Upper lobe of left lung (tissue), 6 donors: ENCODE data around the gene TSPAN32. TPM values are rescaled to one million over a fixed set of nuclear protein-coding genes. Genes with fewer than 3 reads are reported as not detected.
A peak's percentile ranks its signal among the peaks of the same experiment; 100 is the strongest.

Experiments used
- ATAC-seq, 2 donors: fragments of 200-7000 bp; cut with Tn5 transposase; one replicate each; pipeline ENCODE4 v1.9.1; 2022; ENCODE audit warnings: mild to moderate bottlenecking in 2 of 2, moderate library complexity in 2 of 2; ENCODE audit not compliant: low FRiP score in 2 of 2
- DNase-seq, 2 donors: peaks; one replicate each; pipeline ENCODE4 v3.0.0-alpha.2; 2019 to 2020
- H3K27ac ChIP-seq, 4 donors: fragments of 200-600 bp; sonication (generic); one replicate each; pipeline ENCODE4 v1.5.1; 2016 to 2019
- H3K27me3 ChIP-seq, 4 donors: fragments of 200-600 bp; sonication (generic); one replicate each; pipeline ENCODE4 v1.5.1; 2017 to 2019
- H3K36me3 ChIP-seq, 4 donors: fragments of 200-600 bp; sonication (generic); one replicate each; pipeline ENCODE4 v1.5.1; 2016 to 2019
- H3K4me1 ChIP-seq, 4 donors: fragments of 200-600 bp; sonication (generic); one replicate each; pipeline ENCODE4 v1.5.1; 2018 to 2019
- H3K4me3 ChIP-seq, 4 donors: fragments of 200-600 bp; sonication (generic); one replicate each; pipeline ENCODE4 v1.5.1; 2017 to 2019; ENCODE audit warnings: mild to moderate bottlenecking in 2 of 4, moderate library complexity in 1 of 4
- H3K9me3 ChIP-seq, 4 donors: fragments of 200-600 bp; sonication (generic); one replicate each; pipeline ENCODE4 v1.5.1; 2018 to 2019
- EP300 ChIP-seq, 4 donors: sonication (generic); formaldehyde crosslinking; IDR thresholded peaks; one replicate each; pipeline ENCODE4 v1.5.1; 2017; ENCODE audit warnings: antibody characterized with exemption in 4 of 4, control low read depth in 2 of 4
- POLR2A ChIP-seq, 4 donors: fragments of 450-650 bp; IDR thresholded peaks; one replicate each; pipeline ENCODE4 v1.5.1; 2016 to 2017; ENCODE audit warnings: antibody characterized with exemption in 4 of 4, mild to moderate bottlenecking in 2 of 4
- POLR2AphosphoS5 ChIP-seq, 2 donors: sonication (generic); formaldehyde crosslinking; IDR thresholded peaks; one replicate each; pipeline ENCODE4 v1.5.1; 2017; ENCODE audit warnings: antibody characterized with exemption in 2 of 2
- WGBS, 2 donors: methylation state at CpG; one replicate each; pipeline ENCODE4 v1.1.5; 2017 to 2018; 5-methylcytosine and 5-hydroxymethylcytosine counted together
- total RNA-seq, 6 donors: library from RNA; depleted of rRNA in 4 of 6; stranded (reverse); fragments of >200 nt in 4 of 6; gene quantifications; one replicate each; pipeline versions ENCODE4 v1.1.0 to v1.2.1, GENCODE V29; 2016 to 2021
- TF ChIP-seq, protein P1 (sequence below), 6 experiments: fragments of 450-650 bp in 4 of 6; fragments of 200-600 bp in 2 of 6; sonication (generic) in 2 of 6; IDR thresholded peaks; one replicate each; pipeline ENCODE4 v1.5.1; 2016 to 2019; ENCODE audit warnings: antibody characterized with exemption in 6 of 6
- donor health status: DM: no; HTN: no; CAD: no; lungs with moderate emphysema.
- donor health status: DM: no; HTN: yes; CAD: no; lungs with severe emphysema.

The TSPAN32 gene
- total RNA-seq, 6 donors from 2014 or later, result 3.1 to 16.4 (median 6.8) TPM

GRCh38 chr11:2264366-2265053 is 37.3 kb upstream of the TSPAN32 start:
- H3K27me3 ChIP-seq, result peaks cover 0 to 1% (median 0%) of the 10 kb centered on the region in 4 donors
- H3K27ac ChIP-seq, result no peak overlapping the region
- no peaks in the 10 kb centered on the region for H3K9me3 ChIP-seq
- no peak overlapping the region for H3K4me3 ChIP-seq
- ATAC-seq (no peak), DNase-seq (peak in 1 of 2 donors; percentile 41)
- H3K36me3 ChIP-seq, result no peaks in the 10 kb centered on the region
- 87 to 95% methylated on average over 22 of the region's 22 CpGs for WGBS, 2 donors
- no peak for TF ChIP-seq POLR2A (IDR thresholded peaks at IDR 0.05)
- TF ChIP-seq EP300 (IDR thresholded peaks at IDR 0.05), result no peak
- TF ChIP-seq POLR2AphosphoS5 (IDR thresholded peaks at IDR 0.05), result no peak
- TF ChIP-seq, protein P1, sequence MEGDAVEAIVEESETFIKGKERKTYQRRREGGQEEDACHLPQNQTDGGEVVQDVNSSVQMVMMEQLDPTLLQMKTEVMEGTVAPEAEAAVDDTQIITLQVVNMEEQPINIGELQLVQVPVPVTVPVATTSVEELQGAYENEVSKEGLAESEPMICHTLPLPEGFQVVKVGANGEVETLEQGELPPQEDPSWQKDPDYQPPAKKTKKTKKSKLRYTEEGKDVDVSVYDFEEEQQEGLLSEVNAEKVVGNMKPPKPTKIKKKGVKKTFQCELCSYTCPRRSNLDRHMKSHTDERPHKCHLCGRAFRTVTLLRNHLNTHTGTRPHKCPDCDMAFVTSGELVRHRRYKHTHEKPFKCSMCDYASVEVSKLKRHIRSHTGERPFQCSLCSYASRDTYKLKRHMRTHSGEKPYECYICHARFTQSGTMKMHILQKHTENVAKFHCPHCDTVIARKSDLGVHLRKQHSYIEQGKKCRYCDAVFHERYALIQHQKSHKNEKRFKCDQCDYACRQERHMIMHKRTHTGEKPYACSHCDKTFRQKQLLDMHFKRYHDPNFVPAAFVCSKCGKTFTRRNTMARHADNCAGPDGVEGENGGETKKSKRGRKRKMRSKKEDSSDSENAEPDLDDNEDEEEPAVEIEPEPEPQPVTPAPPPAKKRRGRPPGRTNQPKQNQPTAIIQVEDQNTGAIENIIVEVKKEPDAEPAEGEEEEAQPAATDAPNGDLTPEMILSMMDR (IDR thresholded peaks at IDR 0.05), result no peak
- peaks cover 12 to 30% (median 15%) of the 10 kb centered on the region in 4 donors for H3K4me1 ChIP-seq

GRCh38 chr11:2265396-2265795 is 36.4 kb upstream of the TSPAN32 start:
- Histone ChIP-seq H3K27me3 (peaks cover 0 to 10% (median 1%) of the 10 kb centered on the region in 4 donors), H3K9me3 (no peaks in the 10 kb centered on the region), H3K4me3 (no peak overlapping the region), H3K27ac (peak overlapping the region; percentile 35 to 72 (median 48)), H3K36me3 (no peaks in the 10 kb centered on the region), H3K4me1 (peaks cover 19 to 39% (median 24%) of the 10 kb centered on the region in 4 donors)
- TF ChIP-seq POLR2AphosphoS5 (IDR thresholded peaks at IDR 0.05) (no peak), EP300 (IDR thresholded peaks at IDR 0.05) (no peak), POLR2A (IDR thresholded peaks at IDR 0.05) (no peak)
- TF ChIP-seq, protein P1 (IDR thresholded peaks at IDR 0.05), result peak in 2 of 6 experiments; percentile 4 to 9
- ATAC-seq, result peak in 1 of 2 donors; percentile 11
- no peak for DNase-seq
- WGBS, 2 donors, result 42 to 49% methylated on average over 2 of the region's 2 CpGs

GRCh38 chr11:2265854-2266585 is 35.8 kb upstream of the TSPAN32 start:
- Histone ChIP-seq H3K9me3 (no peaks in the 10 kb centered on the region), H3K27ac (peak overlapping the region; percentile 35 to 72 (median 48)), H3K4me1 (peaks cover 25 to 45% (median 30%) of the 10 kb centered on the region in 4 donors), H3K4me3 (no peak overlapping the region), H3K36me3 (no peaks in the 10 kb centered on the region), H3K27me3 (peaks cover 0 to 17% (median 5%) of the 10 kb centered on the region in 4 donors)
- no peak for ATAC-seq
- no peak for DNase-seq
- TF ChIP-seq POLR2A (IDR thresholded peaks at IDR 0.05), result no peak
- 65 to 73% methylated on average over 19 to 20 of the region's 24 CpGs for WGBS, 2 donors

DNA sequence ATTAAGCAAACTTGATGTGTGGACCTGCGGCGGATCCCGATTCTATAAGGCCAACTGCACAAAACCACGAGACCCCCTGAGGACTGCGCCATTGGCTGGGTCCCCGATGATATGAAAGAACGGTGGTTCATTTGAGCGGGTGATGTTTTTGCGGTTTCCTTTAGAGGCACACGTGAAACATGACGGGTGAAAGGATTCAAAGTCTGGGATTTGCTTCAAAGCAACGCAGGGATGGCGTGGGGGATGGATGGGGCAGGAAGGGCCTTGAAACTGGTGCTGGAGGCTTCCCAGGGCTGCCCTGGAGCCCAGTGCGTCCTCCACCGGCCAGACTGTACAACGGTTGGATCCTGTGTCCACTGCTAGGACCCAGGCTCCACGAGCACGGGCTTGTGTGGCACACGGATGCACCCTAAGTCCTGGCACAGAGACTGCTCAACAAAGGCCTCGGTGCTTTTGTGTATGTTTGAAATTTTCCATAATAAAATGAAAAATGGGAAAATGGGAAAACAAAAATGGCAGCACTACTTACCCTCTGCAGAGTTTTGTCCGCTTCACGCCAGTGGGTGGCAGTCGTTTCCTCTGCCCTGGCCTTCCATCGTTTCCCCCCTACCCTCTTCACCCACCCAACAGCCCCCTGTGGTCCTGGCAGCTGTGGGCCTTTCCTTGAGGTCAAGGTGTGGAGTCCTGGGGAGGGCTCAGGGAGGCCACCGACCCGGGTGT is 35.1 kb upstream of the TSPAN32 start:
- no peak overlapping the region for H3K27ac ChIP-seq
- H3K4me3 ChIP-seq, result no peak overlapping the region
- TF ChIP-seq, protein P1 (IDR thresholded peaks at IDR 0.05), result no peak
- TF ChIP-seq POLR2A (IDR thresholded peaks at IDR 0.05) (no peak), POLR2AphosphoS5 (IDR thresholded peaks at IDR 0.05) (no peak)
- ATAC-seq (no peak), DNase-seq (peak in 1 of 2 donors; percentile 40)
- H3K27me3 ChIP-seq, result peaks cover 0 to 21% (median 8%) of the 10 kb centered on the region in 4 donors
- peaks cover 29 to 49% (median 32%) of the 10 kb centered on the region in 4 donors for H3K4me1 ChIP-seq
- H3K9me3 ChIP-seq, result no peaks in the 10 kb centered on the region
- WGBS, 2 donors, result 92 to 97% methylated on average over 26 of the region's 26 CpGs
- no peaks in the 10 kb centered on the region for H3K36me3 ChIP-seq
